22Rv1 (cell line): Measurements from ENCODE around the gene ZNF25.
"Not testable (repeated sequence)": the region's sequence is repeated elsewhere in the genome, so short reads cannot be mapped to it uniquely, and the experiment has no call there.

Source experiments
- H3K27ac ChIP-seq: fragments of 450-650 bp; 2 replicates; pipeline ENCODE4 v1.5.1; 2017
- ZFX ChIP-seq: fragments of 450-650 bp; IDR thresholded peaks from 2 replicates; pipeline ENCODE4 v1.6.1; 2017; ENCODE audit warnings: antibody characterized with exemption, borderline replicate concordance
- TF ChIP-seq, protein P1 (sequence below): fragments of 450-650 bp; IDR thresholded peaks from 2 replicates; pipeline ENCODE4 v1.5.1; 2017; ENCODE audit warnings: mild to moderate bottlenecking

Gene ZNF25

DNA sequence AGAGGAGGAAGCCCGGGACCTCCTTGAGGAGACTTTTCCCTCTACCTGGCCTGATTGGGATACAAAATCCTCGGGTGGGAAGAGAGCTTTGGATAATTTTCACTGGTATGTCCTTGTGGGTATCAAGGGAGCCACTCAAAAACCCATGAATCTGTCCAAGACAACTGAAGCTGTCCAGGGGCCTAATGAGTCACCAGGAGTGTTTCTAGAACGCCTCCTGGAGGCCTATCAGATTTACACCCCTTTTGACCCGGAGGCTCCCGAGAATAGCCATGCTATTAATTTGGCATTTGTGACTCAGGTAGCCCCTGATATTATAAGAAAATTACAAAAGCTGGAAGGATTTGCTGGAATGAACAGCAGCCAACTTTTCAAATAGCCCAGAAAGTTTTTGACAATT, 38.6 kb downstream of the ZNF25 start:
- H3K27ac ChIP-seq, result no peak overlapping the region
- TF ChIP-seq ZFX, result no peak
- TF ChIP-seq, protein P1, sequence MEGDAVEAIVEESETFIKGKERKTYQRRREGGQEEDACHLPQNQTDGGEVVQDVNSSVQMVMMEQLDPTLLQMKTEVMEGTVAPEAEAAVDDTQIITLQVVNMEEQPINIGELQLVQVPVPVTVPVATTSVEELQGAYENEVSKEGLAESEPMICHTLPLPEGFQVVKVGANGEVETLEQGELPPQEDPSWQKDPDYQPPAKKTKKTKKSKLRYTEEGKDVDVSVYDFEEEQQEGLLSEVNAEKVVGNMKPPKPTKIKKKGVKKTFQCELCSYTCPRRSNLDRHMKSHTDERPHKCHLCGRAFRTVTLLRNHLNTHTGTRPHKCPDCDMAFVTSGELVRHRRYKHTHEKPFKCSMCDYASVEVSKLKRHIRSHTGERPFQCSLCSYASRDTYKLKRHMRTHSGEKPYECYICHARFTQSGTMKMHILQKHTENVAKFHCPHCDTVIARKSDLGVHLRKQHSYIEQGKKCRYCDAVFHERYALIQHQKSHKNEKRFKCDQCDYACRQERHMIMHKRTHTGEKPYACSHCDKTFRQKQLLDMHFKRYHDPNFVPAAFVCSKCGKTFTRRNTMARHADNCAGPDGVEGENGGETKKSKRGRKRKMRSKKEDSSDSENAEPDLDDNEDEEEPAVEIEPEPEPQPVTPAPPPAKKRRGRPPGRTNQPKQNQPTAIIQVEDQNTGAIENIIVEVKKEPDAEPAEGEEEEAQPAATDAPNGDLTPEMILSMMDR, result no peak

DNA sequence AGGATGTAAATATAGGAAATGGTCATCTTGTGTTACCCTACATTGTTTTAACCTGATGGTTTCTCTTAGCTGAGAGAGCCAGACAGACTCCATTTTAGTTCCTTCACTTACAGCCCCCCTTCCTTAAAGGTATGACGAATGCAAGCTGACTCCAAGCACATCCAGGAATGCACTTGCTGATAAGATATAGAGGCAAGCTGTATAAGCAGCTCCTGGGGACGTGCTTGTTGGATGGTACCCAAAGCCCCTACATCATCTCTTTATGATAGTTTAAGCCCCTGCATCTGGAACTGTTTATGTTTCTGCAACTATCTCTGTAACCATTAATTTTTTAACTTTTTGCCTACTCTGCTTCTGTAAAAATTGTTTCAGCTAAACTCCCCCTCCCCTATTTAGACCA, 41.7 kb downstream of the ZNF25 start:
- H3K27ac ChIP-seq, result no peak overlapping the region
- TF ChIP-seq, protein P1, result no peak
- TF ChIP-seq ZFX, result no peak

- no peak overlapping the region for H3K27ac ChIP-seq
- TF ChIP-seq, protein P1, result no peak
- TF ChIP-seq ZFX, result no peak
Observed at GRCh38 chr10:37930423-37930822, 46.0 kb downstream of the ZNF25 start.

- not testable (repeated sequence) for H3K27ac ChIP-seq
Observed at GRCh38 chr10:37908165-37908564, 68.3 kb downstream of the ZNF25 start.

GRCh38 chr10:37906382-37906781, 70.1 kb downstream of the ZNF25 start:
- TF ChIP-seq ZFX, result no peak
- TF ChIP-seq, protein P1, result no peak
- H3K27ac ChIP-seq, result no peak overlapping the region
